PC-3 (cell line): ENCODE data around the gene OR6C65.

Experiments
- CTCF ChIP-seq: fragments of 300-600 bp; sonication (generic); conservative IDR thresholded peaks from 2 replicates; pipeline ENCODE4 v1.5.1; 2017; ENCODE audit warnings: antibody characterized with exemption, low read depth, mild to moderate bottlenecking, low read length
- EZH2 ChIP-seq: fragments of 300-600 bp; sonication (generic); IDR thresholded peaks from one replicate; pipeline ENCODE4 v1.6.1; 2017; ENCODE audit warnings: antibody characterized with exemption, mild to moderate bottlenecking, low read length; ENCODE audit not compliant: unreplicated experiment
- EZH2phosphoT487 ChIP-seq: fragments of 300-600 bp; sonication (generic); IDR thresholded peaks from 2 replicates; pipeline ENCODE4 v1.6.1; 2018; ENCODE audit warnings: mild to moderate bottlenecking, antibody characterized with exemption, low read length, borderline replicate concordance

- TF ChIP-seq CTCF (no peak), EZH2 (no peak), EZH2phosphoT487 (no peak)
Observed at GRCh38 chr12:55448825-55449224, 48.5 kb downstream of the OR6C65 start.
